Thoracic aorta (tissue), 2 donors: ENCODE data around the gene SAMD14. TPM values are rescaled to one million over a fixed set of nuclear protein-coding genes. Genes with fewer than 3 reads are reported as not detected.

Experiments
- ATAC-seq: fragments of 150-250 bp; one replicate; pipeline ENCODE4 v1.8.0; 2017; ENCODE audit warnings: low read depth; ENCODE audit not compliant: insufficient number of reproducible peaks, low FRiP score
- DNase-seq: peaks from one replicate; pipeline ENCODE4 v3.0.0-alpha.2; 2020; ENCODE audit warnings: low spot score
- H3K27ac ChIP-seq, 2 donors: fragments of 200-600 bp; sonication (generic); 1 replicate in 1 of 2; 2 replicates in 1 of 2; pipeline ENCODE4 v1.5.1; 2016; ENCODE audit warnings: mild to moderate bottlenecking in 2 of 2, moderate library complexity in 2 of 2
- H3K27me3 ChIP-seq: fragments of 200-600 bp; sonication (generic); replicated peaks from 2 replicates; pipeline ENCODE4 v1.6.0; 2016; ENCODE audit warnings: mild to moderate bottlenecking; ENCODE audit not compliant: insufficient read depth
- H3K36me3 ChIP-seq: fragments of 200-600 bp; sonication (generic); one replicate; pipeline ENCODE4 v1.5.1; 2016
- H3K4me1 ChIP-seq, 2 donors: fragments of 200-600 bp; sonication (generic); 1 replicate in 1 of 2; 2 replicates in 1 of 2; pipeline versions ENCODE4 v1.5.1 to v1.6.0; 2016; ENCODE audit warnings: low read depth in 2 of 2, mild to moderate bottlenecking in 1 of 2; ENCODE audit not compliant: control insufficient read depth in 1 of 2
- H3K4me3 ChIP-seq: fragments of 200-600 bp; sonication (generic); 2 replicates; pipeline ENCODE4 v1.5.1; 2016; ENCODE audit warnings: mild to moderate bottlenecking
- H3K9me3 ChIP-seq: fragments of 200-600 bp; sonication (generic); 2 replicates; pipeline ENCODE4 v1.5.1; 2016
- total RNA-seq, 2 donors: library from RNA; depleted of rRNA; stranded (reverse); fragments of >200 nt; gene quantifications; one replicate each; pipeline versions ENCODE4 v1.1.0 to v1.2.3, GENCODE V29; 2016
- TF ChIP-seq, protein P1 (sequence below): fragments of 200-600 bp; sonication (generic); IDR thresholded peaks from one replicate; pipeline ENCODE4 v1.5.1; 2019; ENCODE audit warnings: antibody characterized with exemption

The SAMD14 gene
- total RNA-seq, 2 donors from 2014 or later: 9.7 to 11.5 TPM

DNA sequence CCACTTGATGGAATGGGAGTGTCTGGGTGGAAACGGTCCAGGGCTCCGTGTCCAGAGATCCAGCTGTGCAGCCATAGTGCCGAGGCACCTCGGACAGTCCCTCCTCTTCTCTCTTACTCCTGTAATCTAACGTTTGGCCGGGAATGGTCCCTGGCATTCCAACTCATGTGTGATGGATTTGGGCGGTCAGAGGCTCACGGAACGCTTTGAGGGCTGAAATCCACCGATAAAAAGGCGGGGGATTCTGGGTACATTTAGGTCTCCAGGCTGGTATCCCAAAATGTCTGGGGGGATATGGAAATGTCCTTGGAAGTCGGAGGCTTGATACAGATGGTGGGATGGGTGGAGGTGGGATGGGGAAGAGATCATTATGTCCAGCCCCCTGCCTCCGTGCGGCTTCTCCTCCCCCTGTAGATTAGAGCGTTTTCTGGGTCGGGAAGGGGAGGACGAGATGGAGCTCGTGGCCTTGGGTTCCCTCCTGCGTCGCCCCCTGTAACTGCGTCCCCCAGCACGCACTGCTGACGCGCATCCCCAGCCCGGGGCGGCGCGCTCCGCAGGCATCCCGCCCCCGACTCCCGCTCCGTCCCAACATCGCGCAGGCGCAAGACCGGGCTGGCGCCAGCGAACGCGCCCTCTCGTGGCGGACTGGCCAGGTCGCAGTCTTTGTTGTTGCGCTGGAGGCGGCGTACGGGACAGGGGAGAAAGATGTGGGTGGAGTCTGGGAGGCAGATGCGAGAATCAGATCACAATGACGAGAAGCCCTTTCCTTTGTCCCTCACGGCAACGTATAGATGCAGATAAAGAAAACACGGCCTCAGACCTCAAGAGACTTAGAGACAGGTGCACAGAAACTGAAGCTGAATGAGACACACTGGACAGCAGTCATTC is 31.3 kb upstream of the SAMD14 start:
- H3K4me1 ChIP-seq: peaks cover 15 to 44% of the 10 kb centered on the region in 2 donors
- ATAC-seq: peak; percentile 77
- no peaks in the 10 kb centered on the region for H3K9me3 ChIP-seq
- H3K27ac ChIP-seq: peak overlapping the region; percentile 72 to 74
- no peaks in the 10 kb centered on the region for H3K27me3 ChIP-seq
- H3K4me3 ChIP-seq: peak overlapping the region; percentile 74
- TF ChIP-seq, protein P1, sequence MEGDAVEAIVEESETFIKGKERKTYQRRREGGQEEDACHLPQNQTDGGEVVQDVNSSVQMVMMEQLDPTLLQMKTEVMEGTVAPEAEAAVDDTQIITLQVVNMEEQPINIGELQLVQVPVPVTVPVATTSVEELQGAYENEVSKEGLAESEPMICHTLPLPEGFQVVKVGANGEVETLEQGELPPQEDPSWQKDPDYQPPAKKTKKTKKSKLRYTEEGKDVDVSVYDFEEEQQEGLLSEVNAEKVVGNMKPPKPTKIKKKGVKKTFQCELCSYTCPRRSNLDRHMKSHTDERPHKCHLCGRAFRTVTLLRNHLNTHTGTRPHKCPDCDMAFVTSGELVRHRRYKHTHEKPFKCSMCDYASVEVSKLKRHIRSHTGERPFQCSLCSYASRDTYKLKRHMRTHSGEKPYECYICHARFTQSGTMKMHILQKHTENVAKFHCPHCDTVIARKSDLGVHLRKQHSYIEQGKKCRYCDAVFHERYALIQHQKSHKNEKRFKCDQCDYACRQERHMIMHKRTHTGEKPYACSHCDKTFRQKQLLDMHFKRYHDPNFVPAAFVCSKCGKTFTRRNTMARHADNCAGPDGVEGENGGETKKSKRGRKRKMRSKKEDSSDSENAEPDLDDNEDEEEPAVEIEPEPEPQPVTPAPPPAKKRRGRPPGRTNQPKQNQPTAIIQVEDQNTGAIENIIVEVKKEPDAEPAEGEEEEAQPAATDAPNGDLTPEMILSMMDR: peak; percentile 91
- H3K36me3 ChIP-seq: no peaks in the 10 kb centered on the region
- DNase-seq: peak; percentile 79

DNA sequence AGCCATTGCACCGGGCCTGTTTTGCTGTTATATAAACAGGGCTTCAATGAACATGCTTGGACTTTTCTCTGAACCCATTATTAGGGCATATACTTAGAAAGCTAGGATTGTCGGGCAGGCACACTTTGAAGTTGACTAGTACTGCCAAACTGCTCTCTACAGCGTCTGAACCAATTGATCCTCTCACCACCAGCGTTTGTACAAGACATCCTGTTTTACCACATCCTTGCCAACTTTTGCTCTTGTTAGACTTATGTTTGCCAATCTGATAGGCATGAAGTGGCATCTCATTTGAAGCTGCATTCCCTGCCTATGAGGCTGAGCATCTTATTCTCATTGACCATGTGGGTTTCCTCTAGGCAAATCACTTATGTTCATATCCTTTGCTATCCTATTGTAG is 27.9 kb upstream of the SAMD14 start:
- Histone ChIP-seq H3K36me3 (no peaks in the 10 kb centered on the region), H3K4me3 (no peak overlapping the region), H3K4me1 (peaks cover 32 to 52% of the 10 kb centered on the region in 2 donors), H3K9me3 (no peaks in the 10 kb centered on the region), H3K27ac (peak overlapping the region; percentile 90 to 94), H3K27me3 (no peaks in the 10 kb centered on the region)
- TF ChIP-seq, protein P1: no peak
- DNase-seq (no peak), ATAC-seq (no peak)

DNA sequence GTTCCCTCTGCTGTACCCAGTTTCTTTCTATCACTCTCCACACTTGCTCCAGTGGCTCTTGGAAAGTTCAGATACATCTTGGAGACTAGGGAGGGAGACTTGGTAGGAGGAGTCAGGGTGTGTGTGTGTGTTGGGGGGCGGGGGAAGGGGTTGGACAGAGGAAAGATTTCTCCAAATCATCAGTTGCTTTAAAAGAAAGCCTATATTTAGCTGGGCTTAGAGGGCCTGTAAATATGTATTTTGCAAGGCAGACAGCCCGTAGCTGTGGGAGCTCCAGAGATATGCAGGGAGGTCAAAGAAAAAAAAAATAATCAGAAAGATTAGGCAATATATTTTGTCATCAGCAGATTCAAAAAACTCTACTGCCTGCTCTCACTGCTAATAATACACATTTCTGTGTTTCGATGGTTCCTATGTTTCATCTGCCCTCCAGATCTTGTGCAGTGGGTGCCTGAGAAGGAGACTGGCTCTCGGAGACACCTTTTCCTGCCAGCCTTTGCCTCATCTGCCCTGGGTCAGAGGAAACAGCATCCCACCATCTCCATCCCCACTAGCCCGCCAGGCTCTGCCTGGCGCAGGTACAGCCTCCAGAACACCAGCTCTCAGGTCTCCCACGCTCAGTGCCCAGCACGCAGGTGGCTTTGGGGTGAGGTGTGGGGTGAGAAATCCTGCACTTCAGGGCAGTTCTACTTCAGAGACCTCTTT is 25.3 kb upstream of the SAMD14 start:
- DNase-seq: peak; percentile 63
- H3K36me3 ChIP-seq: no peaks in the 10 kb centered on the region
- TF ChIP-seq, protein P1: no peak
- peak overlapping the region; percentile 90 to 94 for H3K27ac ChIP-seq
- H3K27me3 ChIP-seq: no peaks in the 10 kb centered on the region
- H3K4me1 ChIP-seq: peaks cover 39 to 51% of the 10 kb centered on the region in 2 donors
- H3K9me3 ChIP-seq: no peaks in the 10 kb centered on the region
- ATAC-seq: no peak
- H3K4me3 ChIP-seq: peak overlapping the region; percentile 35

DNA sequence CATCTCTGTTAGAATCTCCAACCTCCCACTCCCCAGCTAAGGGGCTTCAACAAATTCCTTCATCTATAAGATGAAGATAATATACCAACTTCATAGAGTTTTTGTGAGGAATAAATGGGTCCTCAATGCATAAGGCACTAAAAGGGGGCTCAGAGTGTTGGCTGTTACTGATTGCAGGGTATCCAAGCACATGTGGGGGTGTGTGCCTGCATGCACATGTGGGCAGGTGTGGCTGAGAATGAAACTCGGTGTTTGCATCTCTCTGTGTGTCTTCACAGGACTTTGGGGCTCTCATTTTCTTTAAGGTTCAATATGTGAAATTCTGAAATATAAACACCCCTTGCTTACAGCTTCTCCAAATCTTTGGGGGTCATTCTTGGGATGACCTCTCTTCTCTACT is 24.6 kb upstream of the SAMD14 start:
- peak overlapping the region; percentile 90 to 94 for H3K27ac ChIP-seq
- H3K4me3 ChIP-seq: no peak overlapping the region
- ATAC-seq: no peak
- H3K27me3 ChIP-seq: no peaks in the 10 kb centered on the region
- H3K36me3 ChIP-seq: no peaks in the 10 kb centered on the region
- no peaks in the 10 kb centered on the region for H3K9me3 ChIP-seq
- peaks cover 39 to 51% of the 10 kb centered on the region in 2 donors for H3K4me1 ChIP-seq
- TF ChIP-seq, protein P1: no peak
- DNase-seq: no peak
